ENCODE data around the gene PPP2R5A.

DNA sequence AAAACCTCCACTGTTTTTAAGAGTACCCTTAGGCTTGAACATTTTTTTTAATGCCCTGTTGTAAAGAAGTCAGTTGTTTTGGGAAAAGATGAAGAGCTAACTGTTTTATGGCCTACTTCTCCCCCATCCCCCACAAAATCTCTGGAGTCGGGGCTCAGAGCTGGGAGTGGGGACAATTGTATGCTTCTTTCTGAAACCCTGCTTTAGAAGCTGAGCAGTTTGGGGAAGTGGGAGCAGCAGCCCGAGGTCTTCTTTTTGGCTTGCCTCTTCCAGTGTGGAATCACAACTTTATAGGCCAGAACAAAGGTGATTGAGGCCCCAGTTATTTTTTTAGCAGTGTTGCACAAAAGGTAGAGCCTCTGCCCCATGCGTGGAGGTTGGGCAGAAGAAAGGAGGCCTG lies 25.2 kb downstream of the PPP2R5A start:
- TF ChIP-seq CEBPB (IDR thresholded peaks at IDR 0.05) (no peak), TEAD4 (IDR thresholded peaks at IDR 0.05) (no peak)
